Right hindlimb (tissue), 1 donor: ENCODE data around the gene SLC35A5.

ENCODE experiments used
- DNase-seq: peaks from one replicate; pipeline ENCODE4 v3.0.0-alpha.2; 2018

SLC35A5 gene

DNA sequence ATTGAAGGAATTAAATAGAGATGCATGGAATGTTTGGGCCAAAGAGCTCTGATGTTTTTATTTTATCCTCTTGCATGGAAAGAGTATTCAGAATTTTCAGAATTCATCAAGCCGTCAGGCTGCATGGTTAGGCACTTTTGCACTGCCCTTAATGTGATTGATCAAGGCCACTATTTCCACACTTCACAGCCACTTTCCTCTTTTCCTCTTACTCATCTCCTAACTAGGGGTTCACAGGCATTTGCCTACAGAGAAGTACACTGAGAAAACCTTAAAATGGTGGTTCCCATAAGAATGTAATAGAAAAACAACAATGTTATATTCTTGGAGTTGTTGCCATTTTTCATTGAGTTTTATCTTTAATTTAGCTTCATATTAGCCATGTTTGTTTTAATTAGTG is 10.9 kb downstream of the SLC35A5 start:
- no peak for DNase-seq

DNA sequence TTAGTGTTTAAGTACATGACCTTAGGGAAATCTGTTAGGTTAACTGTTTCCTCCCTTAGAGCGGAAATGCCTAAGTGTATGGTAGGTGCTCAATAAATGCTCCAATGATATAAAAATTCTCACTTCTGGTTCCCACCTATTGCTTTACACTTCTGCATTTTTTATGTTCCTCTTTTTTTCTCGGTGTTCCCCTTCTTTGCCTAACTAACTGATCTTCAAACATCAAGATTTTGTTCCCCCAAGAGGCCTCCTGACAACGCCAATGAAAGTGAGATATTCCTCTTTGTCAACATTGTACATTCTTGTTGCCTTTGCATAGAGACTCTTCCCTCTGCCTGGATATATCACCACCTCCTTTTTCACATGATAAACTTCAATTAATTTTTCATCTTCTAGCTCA is 17.4 kb downstream of the SLC35A5 start:
- DNase-seq: no peak

DNA sequence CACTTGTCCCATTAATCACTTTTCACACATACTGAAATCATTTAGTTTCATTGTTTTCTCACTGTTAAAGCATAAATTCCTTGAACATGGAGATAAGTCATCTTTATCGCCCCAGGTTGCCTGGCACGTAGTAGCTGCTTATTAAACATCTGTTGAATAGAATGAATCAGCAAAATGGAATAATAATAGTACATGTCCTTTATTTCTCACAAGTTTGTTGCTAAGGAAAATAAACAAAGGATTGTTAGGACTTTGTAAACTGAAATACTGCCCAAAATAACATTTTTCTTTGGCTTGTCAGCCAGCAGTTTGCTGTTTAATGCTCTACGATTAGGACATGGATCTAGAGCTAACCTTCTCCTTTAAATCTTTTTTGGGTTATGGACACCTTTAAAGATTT is 17.9 kb downstream of the SLC35A5 start:
- DNase-seq: no peak

DNA sequence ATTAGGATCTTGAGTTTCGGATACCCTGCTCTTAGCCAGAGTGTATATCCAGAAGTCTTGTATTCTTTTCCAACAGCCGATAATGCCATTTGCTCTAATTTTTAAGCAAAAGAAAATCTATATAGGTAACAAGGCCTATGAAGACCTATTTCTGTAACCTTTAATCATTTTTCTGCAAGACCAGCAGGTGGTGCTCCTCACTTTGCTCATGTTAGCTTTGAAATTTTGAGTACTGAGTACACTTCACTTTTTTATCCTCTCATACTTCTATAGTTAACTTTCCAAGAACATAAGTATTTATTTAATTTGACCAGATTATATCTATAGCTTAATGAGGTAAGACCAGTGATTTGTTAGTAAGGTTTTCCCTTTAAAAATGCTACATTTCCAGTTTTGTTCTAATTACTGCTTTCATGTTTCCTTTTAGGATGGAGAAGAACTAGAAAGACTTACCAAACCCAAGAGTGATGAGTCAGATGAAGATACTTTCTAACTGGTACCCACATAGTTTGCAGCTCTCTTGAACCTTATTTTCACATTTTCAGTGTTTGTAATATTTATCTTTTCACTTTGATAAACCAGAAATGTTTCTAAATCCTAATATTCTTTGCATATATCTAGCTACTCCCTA is 20.5 kb downstream of the SLC35A5 start:
- peak; percentile 64 for DNase-seq

DNA sequence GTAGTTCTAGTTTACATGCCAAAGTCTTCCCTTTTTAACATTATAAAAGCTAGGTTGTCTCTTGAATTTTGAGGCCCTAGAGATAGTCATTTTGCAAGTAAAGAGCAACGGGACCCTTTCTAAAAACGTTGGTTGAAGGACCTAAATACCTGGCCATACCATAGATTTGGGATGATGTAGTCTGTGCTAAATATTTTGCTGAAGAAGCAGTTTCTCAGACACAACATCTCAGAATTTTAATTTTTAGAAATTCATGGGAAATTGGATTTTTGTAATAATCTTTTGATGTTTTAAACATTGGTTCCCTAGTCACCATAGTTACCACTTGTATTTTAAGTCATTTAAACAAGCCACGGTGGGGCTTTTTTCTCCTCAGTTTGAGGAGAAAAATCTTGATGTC is 21.3 kb downstream of the SLC35A5 start:
- DNase-seq: no peak

DNA sequence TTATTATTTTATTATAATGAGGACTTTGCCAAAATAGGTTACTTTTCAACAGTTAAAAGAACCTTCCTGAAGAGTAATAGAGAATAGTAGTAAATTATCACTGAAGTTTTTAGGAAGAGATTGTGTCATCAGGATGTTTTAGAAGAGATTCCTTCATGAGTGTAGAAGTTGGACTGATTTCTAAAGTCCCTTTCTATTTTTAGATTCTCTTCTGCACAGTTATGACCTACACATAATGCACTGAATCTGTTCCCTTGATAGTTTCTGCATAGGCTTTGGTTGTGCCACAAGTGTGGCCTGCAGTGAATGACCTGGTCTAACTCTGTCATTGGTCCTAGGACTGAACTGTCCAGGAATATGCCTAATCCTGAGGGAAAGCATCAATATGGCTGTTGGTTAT is 23.9 kb downstream of the SLC35A5 start:
- no peak for DNase-seq

DNA sequence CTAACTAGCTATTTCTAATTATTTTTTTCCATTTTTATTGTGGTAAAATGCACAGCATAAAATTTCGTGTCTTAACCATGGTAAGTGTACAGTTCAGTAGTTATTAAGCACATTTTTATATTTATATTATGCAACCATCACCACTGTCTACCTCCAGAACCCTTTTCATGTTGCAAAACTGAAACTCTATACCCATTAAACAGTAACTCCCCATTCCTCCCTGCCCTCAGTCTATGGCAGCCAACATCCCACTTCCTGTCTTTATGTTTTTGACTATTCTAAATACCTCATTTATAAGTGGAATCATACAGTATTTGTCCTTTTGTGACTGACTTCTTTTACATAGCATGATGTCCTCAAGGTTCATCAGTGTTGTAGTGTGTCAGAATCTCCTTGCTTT is 25.5 kb downstream of the SLC35A5 start:
- no peak for DNase-seq

DNA sequence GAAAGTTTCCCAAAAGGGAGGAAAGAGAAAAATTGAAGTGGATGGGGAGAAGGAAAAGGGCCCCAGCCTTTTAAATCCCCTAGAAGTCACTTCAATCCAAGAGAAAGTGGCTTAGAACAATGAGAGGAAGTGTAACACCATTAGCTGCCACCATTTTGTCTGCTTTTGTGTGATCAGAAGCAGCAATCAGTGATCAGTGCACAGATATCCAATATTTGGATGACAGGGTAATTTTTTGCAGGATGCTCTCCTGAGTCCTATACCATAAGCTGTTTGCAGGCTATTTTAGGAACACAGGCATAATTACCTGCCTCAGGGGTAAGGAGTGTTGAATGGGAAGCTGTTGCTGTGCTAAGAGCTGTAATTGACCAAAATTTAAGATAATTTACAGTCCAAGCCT is 31.4 kb downstream of the SLC35A5 start:
- DNase-seq: no peak

DNA sequence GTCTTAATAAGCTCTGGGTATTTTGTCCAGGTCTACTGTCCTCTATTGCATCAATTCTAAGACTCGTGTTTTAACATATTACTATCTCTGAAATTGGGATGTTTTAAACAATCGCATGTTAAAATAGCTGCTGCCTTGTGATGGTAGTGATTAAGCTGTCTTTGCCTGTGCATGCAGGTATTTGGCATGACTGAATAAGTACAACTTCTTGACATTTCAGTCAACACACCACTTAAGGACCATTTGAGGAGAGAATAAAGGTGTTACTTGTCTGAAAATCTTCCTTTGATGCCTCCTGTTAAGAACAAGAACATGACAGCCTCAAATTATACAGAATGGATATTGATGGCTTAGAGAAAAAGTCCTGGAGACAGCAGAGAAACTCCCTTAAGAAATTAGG is 33.0 kb downstream of the SLC35A5 start:
- DNase-seq: no peak

DNA sequence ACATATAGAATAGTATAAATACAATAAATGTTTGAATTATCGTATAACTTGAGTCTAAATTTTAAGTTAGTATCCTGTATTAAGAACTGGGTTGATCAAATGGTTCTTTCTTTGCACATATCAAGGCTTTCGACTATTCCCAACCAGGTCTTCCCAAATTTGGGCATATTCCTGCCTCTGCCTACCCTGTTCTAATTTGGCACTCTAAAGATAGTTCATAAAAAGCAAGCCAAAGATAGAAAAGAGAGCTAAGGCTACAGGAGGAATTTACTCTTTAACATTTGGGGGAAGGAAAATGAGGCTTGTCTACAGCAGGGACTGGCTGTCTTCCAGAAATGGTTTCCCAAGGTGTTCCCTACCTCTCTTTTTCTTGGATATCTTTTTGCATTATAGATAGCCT is 36.1 kb downstream of the SLC35A5 start:
- no peak for DNase-seq

DNA sequence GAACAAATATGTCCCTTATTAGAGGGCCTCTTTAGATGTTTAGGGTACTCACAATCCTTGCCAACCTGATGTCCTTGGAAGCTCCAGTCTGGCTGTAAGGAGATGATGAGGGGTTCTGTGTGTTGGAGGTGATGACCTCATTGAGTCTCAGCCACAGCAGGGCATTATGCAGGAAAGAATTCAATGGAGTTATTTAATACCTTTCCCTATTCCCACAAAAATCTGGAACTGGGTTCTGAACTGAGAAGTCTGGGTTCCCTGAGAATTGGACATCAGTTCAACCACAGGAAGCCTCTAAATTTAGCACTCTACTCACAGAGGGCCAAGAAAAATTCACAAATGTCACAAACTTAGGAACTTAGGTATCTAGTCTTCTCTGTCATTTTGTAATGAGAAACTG is 36.9 kb downstream of the SLC35A5 start:
- no peak for DNase-seq

DNA sequence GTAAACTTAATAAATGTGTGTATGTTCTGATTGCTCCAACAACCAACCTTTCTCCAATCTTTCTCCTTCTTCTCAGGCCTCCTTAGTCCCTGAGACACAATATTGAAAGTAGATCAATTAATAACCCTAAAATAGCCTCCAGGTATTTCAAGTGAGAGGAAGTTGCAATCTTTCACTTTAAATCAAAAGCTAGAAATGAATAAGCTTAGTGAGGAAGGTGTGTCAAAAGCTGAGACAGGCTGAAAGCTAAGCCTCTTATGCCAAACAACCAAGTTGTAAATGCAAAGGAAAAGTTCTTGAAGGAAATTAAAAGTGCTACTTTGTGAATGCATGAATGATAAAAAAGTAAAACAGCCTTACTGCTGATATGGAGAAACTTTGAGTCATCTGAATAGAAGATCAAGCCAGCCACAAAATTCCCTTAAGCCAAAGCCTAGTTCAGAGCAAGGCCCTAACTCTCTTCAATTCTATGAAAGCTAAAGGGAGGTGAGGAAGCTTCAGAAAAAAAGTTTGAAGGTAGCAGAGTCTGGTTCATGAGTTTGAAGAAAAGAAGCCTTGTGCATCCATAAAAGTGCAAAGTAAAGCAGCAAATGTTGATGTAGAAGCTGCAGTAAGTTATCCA is 40.5 kb downstream of the SLC35A5 start:
- DNase-seq: no peak

DNA sequence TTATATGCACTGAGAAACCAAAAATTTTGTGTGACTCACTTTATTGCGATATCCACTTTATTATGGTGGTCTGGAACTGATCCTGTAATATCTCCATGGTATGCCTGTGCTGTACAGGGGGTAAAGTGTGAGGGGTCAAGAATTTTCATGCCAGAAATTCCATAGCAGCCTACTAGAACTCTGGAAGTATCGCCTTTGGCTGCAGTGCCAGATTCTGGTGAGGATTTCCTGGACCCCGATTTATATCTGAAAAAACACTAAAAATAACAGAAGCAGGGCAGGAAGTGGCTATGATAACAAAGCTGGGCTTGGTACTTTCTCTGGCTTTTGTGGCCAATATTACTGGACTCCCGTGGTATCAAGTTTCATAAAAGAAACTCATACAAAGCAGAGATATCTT is 42.7 kb downstream of the SLC35A5 start:
- DNase-seq: no peak

DNA sequence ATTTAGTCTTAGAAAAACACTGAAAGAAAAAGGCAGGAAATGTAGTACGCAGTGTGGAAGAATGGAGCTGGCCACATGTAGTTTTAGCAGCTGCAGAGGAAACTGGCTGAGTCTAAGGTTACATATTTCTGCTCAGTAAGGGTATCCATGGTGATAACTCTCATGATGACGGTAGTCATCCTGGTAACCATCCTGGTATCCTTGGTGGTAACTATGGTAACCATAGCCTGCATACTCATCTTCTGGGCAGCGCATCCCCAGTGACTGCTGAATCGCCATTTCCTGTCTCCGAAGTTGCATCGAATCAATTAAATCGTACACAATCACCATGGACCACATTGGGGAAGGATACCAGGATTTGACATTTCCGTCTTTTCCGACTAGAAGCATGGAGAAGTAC is 43.4 kb downstream of the SLC35A5 start:
- peak; percentile 54 for DNase-seq

DNA sequence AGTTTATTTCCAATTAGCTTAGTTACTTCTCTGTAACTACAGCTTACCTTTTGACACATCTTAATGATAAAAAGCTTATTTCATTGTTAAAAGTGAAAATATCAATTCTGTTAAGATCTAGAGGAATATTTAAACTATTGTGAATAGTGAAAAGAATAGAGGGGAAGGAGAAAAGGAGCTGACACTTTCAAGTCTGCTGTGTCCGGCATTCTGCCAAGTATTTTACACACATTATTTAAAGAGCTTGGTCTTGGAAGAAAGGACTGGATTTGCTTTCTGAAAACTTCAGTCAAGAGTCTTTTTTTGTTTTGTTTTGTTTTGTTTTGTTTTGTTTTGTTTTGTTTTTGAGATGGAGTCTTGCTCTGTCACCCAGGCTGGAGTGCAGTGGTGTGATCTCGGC is 44.3 kb downstream of the SLC35A5 start:
- no peak for DNase-seq

DNA sequence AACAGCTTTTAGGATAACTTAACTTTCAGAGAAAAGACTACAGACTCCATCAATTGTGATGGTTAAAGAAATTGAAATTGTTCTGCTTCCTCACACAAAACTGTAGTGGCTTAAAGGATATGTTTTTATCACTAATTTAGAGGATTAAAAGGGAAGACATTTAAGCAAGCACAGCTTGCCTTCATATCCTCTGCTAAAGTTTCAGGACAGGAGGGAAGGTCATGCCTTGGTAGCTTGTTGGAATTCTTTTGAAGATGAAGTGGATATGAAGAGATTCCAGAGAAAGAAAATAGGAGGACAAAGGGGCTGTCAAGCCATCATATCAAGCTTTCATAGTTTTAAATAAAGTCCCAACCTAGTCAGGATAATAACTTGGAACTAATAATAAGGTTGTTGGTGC is 46.0 kb downstream of the SLC35A5 start:
- no peak for DNase-seq

DNA sequence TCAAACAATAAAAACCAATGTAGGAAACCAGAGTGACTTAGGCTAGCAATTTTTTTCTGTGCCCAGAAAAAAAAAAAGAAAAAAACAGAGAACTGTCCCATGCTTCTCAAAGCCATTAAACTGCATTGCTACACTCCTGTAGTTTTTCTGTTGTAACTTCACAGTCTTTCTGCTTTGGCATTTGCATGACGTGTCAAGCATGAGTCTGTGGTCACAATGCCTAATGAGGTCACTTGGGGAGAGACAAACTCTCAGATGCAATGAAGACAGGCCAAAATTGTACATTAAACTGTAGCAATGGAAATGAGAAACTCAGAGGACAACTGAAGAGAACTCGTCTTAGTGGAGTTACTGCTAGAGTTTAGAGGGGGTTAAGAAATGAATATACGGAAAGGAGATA is 48.3 kb downstream of the SLC35A5 start:
- no peak for DNase-seq

DNA sequence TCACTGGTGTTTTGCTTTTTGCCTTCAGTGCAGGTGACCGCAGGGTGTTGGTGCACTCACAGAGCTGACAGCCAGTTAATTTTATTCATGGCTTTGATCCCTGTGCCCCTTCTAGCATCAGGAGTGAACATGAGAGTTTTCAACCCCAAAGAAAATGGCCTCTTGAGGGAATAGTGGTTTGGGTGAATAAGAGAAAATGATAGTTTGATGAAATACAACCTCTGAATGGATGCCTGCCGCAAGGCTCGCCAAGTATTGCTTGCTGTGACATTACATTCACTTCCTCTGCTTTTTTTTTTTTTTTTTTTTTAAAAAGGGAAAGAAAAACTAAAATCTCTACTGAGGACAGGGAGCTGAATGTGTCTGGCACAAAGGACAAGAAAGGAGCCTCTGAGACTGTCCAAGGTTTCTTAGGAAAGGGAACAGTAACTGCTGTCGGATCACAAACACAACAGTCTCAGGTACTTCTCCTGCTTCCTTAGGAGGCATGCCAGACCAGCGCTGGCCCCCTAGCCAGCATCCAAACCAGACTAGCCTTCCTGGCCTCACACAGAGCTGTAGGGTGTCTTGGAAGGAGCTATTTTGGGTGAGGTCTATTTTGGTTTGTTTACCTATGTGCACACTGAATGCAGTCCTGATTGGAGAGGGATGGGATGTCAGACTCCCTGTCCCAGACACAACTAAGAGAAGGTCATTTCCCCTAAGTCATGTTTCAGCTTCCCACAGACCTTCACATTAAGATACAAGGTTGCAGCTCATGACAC is 50.1 kb downstream of the SLC35A5 start:
- DNase-seq: peak; percentile 31

DNA sequence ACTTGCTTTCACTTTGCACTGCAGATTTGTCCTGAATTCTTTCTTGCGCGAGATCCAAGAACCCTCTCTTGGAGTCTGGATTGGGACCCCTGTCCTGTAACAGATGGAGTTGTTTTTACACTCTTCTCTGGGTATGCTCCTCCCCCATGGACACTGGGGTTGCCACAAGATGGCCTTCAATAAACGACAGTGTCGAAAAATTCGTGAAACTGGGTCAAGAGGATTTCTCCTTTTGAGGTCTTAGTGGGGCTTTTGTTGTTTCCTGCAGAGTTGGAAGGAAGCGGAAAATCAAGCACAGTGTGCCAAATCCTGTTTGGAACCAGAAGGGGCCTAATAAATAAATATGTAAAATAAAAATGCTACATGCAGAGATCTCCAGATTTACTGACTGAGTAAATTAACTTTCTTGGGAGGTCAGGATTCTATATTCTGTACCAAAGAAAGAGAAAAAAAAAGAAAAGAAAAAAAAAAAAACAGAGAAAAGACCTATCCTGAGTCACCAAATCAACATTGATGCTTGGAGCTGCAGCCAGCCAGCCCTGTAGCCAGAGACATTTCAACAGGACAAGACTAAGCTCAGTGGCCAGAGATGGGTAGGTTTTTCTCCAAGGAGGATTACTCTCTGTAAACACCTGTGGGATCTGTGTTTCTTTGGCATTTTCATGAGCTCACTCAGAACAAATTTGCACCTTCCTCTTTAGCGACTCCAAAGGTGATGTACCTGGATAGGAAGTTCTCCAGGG is 54.3 kb downstream of the SLC35A5 start:
- no peak for DNase-seq

DNA sequence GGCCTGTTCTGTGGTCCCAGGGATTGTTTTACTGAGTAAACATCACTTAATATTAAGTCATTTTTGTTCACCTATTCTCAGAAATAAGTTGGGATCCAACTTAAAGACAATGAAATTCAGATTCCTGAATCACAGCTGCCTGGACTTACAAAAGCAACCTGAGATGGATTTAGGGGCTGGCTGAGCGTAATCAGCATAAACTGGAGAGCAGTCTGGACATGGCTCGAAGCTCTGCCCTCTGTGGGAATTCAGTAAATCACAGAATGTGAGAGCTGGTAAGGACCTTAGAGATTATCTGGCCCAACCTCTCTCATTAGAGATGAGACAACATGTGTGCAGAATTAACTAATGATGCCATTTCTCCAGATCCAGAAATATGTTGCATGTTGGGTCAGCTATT is 55.4 kb downstream of the SLC35A5 start:
- DNase-seq: no peak

DNA sequence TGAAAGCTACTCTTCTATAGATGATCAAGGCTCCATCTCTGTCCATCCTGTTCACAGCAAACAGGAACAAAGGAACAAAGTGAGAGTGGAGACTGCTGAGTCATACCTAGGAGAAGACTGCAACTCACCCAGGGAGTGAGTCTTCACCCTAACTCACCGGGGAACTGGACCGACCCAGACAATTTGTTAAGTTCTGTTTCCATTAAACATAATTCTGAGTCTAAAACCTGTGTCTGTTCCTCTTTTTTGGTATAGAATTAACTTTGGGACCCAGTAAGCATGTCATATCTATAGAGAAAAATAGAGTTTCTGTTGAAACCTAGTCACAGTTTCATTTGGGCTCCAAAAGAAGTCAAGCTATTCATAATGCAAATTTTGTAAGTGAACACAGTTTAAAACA is 57.5 kb downstream of the SLC35A5 start:
- DNase-seq: no peak

DNA sequence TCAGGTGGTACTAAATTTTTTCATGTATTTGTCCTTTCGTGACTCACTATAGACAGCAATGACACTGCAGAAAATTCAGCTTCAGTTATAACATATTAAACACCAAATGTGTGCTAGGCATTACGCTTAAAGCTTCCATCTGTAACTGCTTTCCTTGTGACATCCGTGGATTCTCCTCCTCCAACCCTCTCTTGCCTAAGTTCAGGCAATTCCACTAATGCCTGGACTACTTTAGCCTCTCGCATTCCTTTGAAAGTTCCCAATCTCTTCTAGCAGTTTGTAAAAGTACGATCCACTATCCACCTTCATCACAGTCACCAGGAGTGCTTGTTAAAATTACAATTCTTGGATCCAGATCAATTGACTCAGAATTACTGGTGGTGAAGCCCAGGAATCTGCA is 61.4 kb downstream of the SLC35A5 start:
- no peak for DNase-seq

DNA sequence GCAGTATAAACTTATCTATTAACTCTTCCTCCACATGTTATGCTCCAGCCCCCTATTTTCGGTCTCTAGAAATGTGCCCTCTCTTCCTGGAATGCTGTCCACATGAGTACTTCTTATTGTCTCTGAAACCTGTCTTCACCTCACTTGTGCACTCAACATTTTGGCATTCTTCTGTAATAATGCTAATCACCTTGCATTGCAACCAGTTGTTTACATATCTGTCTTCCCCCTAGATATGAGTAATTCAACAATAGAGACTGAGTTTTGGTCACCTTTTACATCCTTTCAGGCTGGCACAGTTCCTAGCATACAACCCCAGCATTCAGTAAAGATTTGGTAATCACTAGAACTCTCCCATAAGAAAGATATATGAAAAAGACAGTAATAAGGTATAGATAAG is 61.9 kb downstream of the SLC35A5 start:
- DNase-seq: no peak

DNA sequence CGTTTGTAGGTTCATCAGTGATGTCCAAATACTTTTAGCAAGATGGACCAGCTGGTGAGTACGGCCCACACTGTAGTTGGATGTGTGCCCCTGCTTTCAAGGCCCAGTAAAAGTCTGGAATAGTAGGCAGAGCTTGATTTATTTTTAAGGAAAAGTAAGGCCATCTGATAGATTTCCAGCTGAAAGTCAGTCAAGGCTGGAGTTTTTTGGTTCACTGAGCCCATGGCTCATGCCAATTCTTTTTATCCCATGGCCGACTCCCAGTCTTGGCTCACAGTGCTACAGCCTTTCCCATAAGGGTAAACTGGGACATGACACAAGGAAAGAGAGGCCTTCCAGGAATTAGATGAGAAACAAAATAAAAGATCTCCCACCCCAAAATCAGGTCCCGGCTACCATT is 65.6 kb downstream of the SLC35A5 start:
- peak; percentile 60 for DNase-seq
